Measurements from ENCODE around the gene CPTP. TPM values are rescaled to one million over a fixed set of nuclear protein-coding genes. Genes with fewer than 3 reads are reported as not detected.

Gene CPTP
- total and polyA plus RNA-seq, 2 of the 13 experiments (the other 11 are each of a cell fraction or from before 2014, with no cell fraction given), result 5.5 to 9.3 TPM

DNA sequence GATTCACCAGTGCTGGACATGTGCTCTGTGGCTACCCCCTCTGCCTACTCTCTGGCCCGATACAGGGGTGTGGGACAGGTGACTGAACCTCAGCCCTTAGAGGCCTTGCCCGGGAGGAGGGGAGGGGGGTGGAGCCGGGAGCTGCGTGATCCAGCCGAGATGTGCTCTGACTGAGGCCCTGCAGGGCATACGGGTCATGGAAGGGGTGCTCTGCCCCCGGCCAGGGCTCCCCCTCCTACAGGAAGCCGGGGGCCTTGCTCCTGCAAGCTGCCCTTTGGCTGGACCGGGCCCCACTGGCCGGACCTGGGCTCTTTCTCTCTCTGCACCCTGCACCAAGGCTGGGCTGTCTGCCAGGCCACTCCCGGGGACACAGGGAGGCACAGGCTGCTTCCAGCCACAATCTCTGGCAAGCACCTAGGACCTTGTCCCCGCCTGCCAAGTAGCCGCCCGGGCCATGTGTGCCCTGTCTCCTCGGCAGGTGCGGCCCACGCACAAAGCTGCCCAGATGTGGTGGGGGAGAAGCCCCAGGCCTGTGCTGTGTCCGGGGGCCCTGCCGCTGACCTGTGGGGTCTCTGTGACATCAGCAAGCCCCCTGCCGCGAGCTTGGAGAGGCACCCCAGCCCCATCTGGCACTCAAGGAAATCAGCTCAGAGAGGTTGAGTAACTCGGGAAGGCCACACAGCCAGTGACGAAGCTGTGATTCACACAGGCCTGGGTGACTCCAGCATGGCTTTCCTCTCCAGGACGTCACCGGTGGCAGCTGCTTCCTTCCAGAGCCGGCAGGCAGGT lies 42.9 kb upstream of the CPTP start (continued):
- no peak for TF ChIP-seq ATAD3A (CRISPR knock-in tag; IDR thresholded peaks at IDR 0.05)
- TF ChIP-seq ZNF724P (CRISPR knock-in tag; IDR thresholded peaks at IDR 0.05; ENCODE audit: borderline replicate concordance), result no peak
- TF ChIP-seq, protein P1, sequence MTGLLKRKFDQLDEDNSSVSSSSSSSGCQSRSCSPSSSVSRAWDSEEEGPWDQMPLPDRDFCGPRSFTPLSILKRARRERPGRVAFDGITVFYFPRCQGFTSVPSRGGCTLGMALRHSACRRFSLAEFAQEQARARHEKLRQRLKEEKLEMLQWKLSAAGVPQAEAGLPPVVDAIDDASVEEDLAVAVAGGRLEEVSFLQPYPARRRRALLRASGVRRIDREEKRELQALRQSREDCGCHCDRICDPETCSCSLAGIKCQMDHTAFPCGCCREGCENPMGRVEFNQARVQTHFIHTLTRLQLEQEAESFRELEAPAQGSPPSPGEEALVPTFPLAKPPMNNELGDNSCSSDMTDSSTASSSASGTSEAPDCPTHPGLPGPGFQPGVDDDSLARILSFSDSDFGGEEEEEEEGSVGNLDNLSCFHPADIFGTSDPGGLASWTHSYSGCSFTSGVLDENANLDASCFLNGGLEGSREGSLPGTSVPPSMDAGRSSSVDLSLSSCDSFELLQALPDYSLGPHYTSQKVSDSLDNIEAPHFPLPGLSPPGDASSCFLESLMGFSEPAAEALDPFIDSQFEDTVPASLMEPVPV (CRISPR knock-in tag; IDR thresholded peaks at IDR 0.05), result no peak; the same call in 1 of the 2 replicates
- no peak for TF ChIP-seq FOXP4 (CRISPR knock-in tag; IDR thresholded peaks at IDR 0.05)
- TF ChIP-seq SMYD3 (CRISPR knock-in tag; IDR thresholded peaks at IDR 0.05), result no peak
- TF ChIP-seq, protein P2, sequence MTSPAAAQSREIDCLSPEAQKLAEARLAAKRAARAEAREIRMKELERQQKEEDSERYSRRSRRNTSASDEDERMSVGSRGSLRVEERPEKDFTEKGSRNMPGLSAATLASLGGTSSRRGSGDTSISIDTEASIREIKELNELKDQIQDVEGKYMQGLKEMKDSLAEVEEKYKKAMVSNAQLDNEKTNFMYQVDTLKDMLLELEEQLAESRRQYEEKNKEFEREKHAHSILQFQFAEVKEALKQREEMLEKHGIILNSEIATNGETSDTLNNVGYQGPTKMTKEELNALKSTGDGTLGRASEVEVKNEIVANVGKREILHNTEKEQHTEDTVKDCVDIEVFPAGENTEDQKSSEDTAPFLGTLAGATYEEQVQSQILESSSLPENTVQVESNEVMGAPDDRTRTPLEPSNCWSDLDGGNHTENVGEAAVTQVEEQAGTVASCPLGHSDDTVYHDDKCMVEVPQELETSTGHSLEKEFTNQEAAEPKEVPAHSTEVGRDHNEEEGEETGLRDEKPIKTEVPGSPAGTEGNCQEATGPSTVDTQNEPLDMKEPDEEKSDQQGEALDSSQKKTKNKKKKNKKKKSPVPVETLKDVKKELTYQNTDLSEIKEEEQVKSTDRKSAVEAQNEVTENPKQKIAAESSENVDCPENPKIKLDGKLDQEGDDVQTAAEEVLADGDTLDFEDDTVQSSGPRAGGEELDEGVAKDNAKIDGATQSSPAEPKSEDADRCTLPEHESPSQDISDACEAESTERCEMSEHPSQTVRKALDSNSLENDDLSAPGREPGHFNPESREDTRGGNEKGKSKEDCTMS (CRISPR knock-in tag; conservative IDR thresholded peaks at IDR 0.05), result no peak
- TF ChIP-seq ZNF281 (CRISPR knock-in tag; IDR thresholded peaks at IDR 0.05; ENCODE audit: borderline replicate concordance), result no peak
- TF ChIP-seq ZBTB46 (CRISPR knock-in tag; IDR thresholded peaks at IDR 0.05; ENCODE audit: borderline replicate concordance), result no peak; the same call in 1 of the 2 replicates
- TF ChIP-seq AHR (CRISPR knock-in tag; IDR thresholded peaks at IDR 0.05), result no peak
- 0 out of 2 replicates have a peak, but pooled peaks have one; percentile 32 for TF ChIP-seq HOXD1 (CRISPR knock-in tag; IDR thresholded peaks at IDR 0.05)
- peak; percentile 68; the same call in 1 of the 2 replicates for TF ChIP-seq GFI1 (CRISPR knock-in tag; IDR thresholded peaks at IDR 0.05; ENCODE audit: borderline replicate concordance)
- TF ChIP-seq XBP1 (CRISPR knock-in tag; IDR thresholded peaks at IDR 0.05), result no peak
- TF ChIP-seq, protein P3, sequence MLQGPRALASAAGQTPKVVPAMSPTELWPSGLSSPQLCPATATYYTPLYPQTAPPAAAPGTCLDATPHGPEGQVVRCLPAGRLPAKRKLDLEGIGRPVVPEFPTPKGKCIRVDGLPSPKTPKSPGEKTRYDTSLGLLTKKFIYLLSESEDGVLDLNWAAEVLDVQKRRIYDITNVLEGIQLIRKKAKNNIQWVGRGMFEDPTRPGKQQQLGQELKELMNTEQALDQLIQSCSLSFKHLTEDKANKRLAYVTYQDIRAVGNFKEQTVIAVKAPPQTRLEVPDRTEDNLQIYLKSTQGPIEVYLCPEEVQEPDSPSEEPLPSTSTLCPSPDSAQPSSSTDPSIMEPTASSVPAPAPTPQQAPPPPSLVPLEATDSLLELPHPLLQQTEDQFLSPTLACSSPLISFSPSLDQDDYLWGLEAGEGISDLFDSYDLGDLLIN (CRISPR knock-in tag; IDR thresholded peaks at IDR 0.05; ENCODE audit: borderline replicate concordance), result no peak
- no peak for TF ChIP-seq U2AF2 (IDR thresholded peaks at IDR 0.05; ENCODE audit: low read depth, low read length)
- TF ChIP-seq ZNF546 (CRISPR knock-in tag; conservative IDR thresholded peaks at IDR 0.05), result no peak; the same call in 1 of the 2 replicates
- 0 out of 2 replicates have a peak, but pooled peaks have one; percentile 28 for TF ChIP-seq ZNF225 (CRISPR knock-in tag; IDR thresholded peaks at IDR 0.05)
